Heart left ventricle (tissue), 16 donors: ENCODE measurements around the gene NECAB2. TPM values are rescaled to one million over a fixed set of nuclear protein-coding genes. Genes with fewer than 3 reads are reported as not detected.

Source experiments
- ATAC-seq, 4 donors: fragments of 200-7000 bp; cut with Tn5 transposase; one replicate each; pipeline ENCODE4 v1.9.1; 2020 to 2022; ENCODE audit warnings: moderate library complexity in 4 of 4, mild to moderate bottlenecking in 3 of 4, moderate number of reproducible peaks in 1 of 4
- DNase-seq, 5 donors: peaks; one replicate each; pipeline ENCODE4 v3.0.0-alpha.2; 2020
- H3K27ac ChIP-seq, 12 donors: fragments of 200-600 bp; sonication (generic) in 4 of 12; one replicate each; pipeline versions ENCODE4 v1.5.0 to v1.8.0; 2016 to 2022; ENCODE audit warnings: mild to moderate bottlenecking in 2 of 12
- H3K27me3 ChIP-seq, 9 donors: fragments of 200-600 bp; sonication (generic) in 2 of 9; one replicate each; pipeline versions ENCODE4 v1.5.1 to v1.8.0; 2016 to 2022; ENCODE audit warnings: mild to moderate bottlenecking in 3 of 9
- H3K36me3 ChIP-seq, 9 donors: fragments of 200-600 bp; sonication (generic) in 2 of 9; one replicate each; pipeline versions ENCODE4 v1.5.0 to v1.8.0; 2018 to 2022; ENCODE audit warnings: mild to moderate bottlenecking in 2 of 9
- H3K4me1 ChIP-seq, 12 donors: fragments of 200-600 bp; sonication (generic) in 4 of 12; one replicate each; pipeline versions ENCODE4 v1.5.0 to v1.8.0; 2016 to 2022; ENCODE audit warnings: mild to moderate bottlenecking in 3 of 12
- H3K4me3 ChIP-seq, 12 donors: fragments of 200-600 bp; sonication (generic) in 4 of 12; one replicate each; pipeline versions ENCODE4 v1.5.0 to v1.8.0; 2017 to 2022; ENCODE audit warnings: mild to moderate bottlenecking in 9 of 12, moderate library complexity in 4 of 12
- H3K9me3 ChIP-seq, 12 donors: fragments of 200-600 bp; sonication (generic) in 4 of 12; one replicate each; pipeline versions ENCODE4 v1.5.0 to v1.8.0; 2016 to 2022; ENCODE audit warnings: mild to moderate bottlenecking in 1 of 12
- CTCF ChIP-seq, 12 donors: fragments of 200-600 bp; sonication (generic) in 4 of 12; IDR thresholded peaks; one replicate each; pipeline versions ENCODE4 v1.5.0 to v1.8.0; 2018 to 2022; ENCODE audit warnings: antibody characterized with exemption in 12 of 12, mild to moderate bottlenecking in 5 of 12
- POLR2A ChIP-seq, 2 donors: fragments of 450-650 bp; IDR thresholded peaks; one replicate each; pipeline ENCODE4 v1.6.1; 2017; ENCODE audit warnings: antibody characterized with exemption in 2 of 2, mild to moderate bottlenecking in 2 of 2, moderate library complexity in 2 of 2
- WGBS, 4 donors: extraction: QIAGEN DNeasy Blood & Tissue Kit in 2 of 4; methylation state at CpG; one replicate each; pipeline versions ENCODE4 v1.1.5 to v1.1.7; 2013 to 2018; 5-methylcytosine and 5-hydroxymethylcytosine counted together
- intact Hi-C, 10 donors: fragments of 100-400 bp; cut with DNase I; formaldehyde crosslinking; loops; one replicate each; pipeline versions ENCODE4 v1.11.1 to v1.14.2; 2022
- long read RNA-seq, 3 donors: library from polyadenylated mRNA; unstranded; transcript quantifications; one replicate each; pipeline ENCODE4 v2.0.0, GENCODE V29; 2020 to 2021
- polyA plus RNA-seq, 2 donors: library from polyadenylated mRNA; stranded (reverse); fragments of 200-250 nt; gene quantifications; one replicate each; pipeline ENCODE4 v1.2.3, GENCODE V29; 2013
- total RNA-seq, 9 donors: library from RNA; depleted of rRNA in 2 of 9; stranded (reverse); fragments of >200 nt in 2 of 9; fragmentation: NEBNext Ultra II Directional in 3 of 9; extraction: Animal tissue kit (Norgen Biotek cat#: 25700) in 3 of 9; gene quantifications; one replicate each; pipeline versions ENCODE4 v1.1.0 to v1.2.4, GENCODE V29; 2016 to 2023
- donor health status: ischemic (EF 13 %, LVEDD 7.1; RV severe dilation, severe dysfunction).
- donor health status: healthy with polysubstance abuse.
- donor health status: DM: no; HTN: yes; CAD: no.
- donor health status: DM: no; HTN: no; CAD: no.
- donor health status: ischemic (EF 25% LVEDD 6.9; RV normal size, moderate dysfunction).
- donor health status: ischemic (EF 25% LVEDD 5.7; RV mildly dilated, moderate dysfunction).
- donor health status: healthy.
- donor health status: DM: yes; HTN: yes; CAD: no.
- donor health status: ischemic (EF 35%, LVEDD 5.7; RV mildly dilated, moderate dysfunction).
- donor health status: nonischemic (EF 11% LVEDD 7.7; RV severe dilation, severe dysfunction).
- donor health status: DM: yes; HTN: yes; CAD: no.
- donor health status: PGD.
- donor health status: ischemic (EF 29% LVEDD 5.4; RV normal size, mild dysfunction).
- donor health status: nonischemic (EF 23%, LVEDD 6.1; RV moderate dilation, normal function).

NECAB2 gene
- total RNA-seq (1 to 10 TPM in 2 of 9 donors, under 1 TPM in 5, not detected in 2; 0.24 to 1.3 (median 0.77) TPM), polyA plus RNA-seq (1 to 10 TPM; 1.2 to 2.1 TPM)
- long read RNA-seq, donor 1 = 0 reads
- long read RNA-seq, donor 2 = 0 reads
- long read RNA-seq, donor 3 = 0 reads

- Histone ChIP-seq H3K27me3 (peaks cover 0 to 10% (median 0%) of the 10 kb centered on the region in 9 donors), H3K27ac (no peak within 1 kb of the TSS), H3K4me1 (peaks cover 0 to 9% (median 0%) of the 10 kb centered on the region in 12 donors), H3K9me3 (no peaks in the 10 kb centered on the region), H3K4me3 (peak within 1 kb of the TSS in 10 of 12 donors; percentile 26 to 56 (median 44)), H3K36me3 (peaks cover 0 to 25% (median 4%) of the 10 kb centered on the region in 9 donors)
- peak; percentile 36 to 81 (median 68) for TF ChIP-seq CTCF (IDR thresholded peaks at IDR 0.05)
- TF ChIP-seq POLR2A (IDR thresholded peaks at IDR 0.05) = no peak
- intact Hi-C loops = loop anchor here in 8 of 10 donors (1.0 to 10.0 kb wide), 8 partner anchors 94 to 517 kb away; no protein-coding TSS in a partner anchor
- peak in 2 of 4 donors; percentile 30 to 40 for ATAC-seq
- DNase-seq = peak in 4 of 5 donors; percentile 58 to 75 (median 65)
- 11 to 12% (median 12%) methylated on average over 31 to 35 of the region's 35 CpGs for WGBS, 4 donors
These were observed at the start of gene NECAB2 for GRCh38 chr16:83967838-83968305. Gene NECAB2, plus strand, starts transcription at chr16:83968244. Its CDS starts 405 bp downstream, at chr16:83968649.

GRCh38 chr16:83920894-83921491, 47.1 kb upstream of the NECAB2 start:
- ATAC-seq = no peak

DNA sequence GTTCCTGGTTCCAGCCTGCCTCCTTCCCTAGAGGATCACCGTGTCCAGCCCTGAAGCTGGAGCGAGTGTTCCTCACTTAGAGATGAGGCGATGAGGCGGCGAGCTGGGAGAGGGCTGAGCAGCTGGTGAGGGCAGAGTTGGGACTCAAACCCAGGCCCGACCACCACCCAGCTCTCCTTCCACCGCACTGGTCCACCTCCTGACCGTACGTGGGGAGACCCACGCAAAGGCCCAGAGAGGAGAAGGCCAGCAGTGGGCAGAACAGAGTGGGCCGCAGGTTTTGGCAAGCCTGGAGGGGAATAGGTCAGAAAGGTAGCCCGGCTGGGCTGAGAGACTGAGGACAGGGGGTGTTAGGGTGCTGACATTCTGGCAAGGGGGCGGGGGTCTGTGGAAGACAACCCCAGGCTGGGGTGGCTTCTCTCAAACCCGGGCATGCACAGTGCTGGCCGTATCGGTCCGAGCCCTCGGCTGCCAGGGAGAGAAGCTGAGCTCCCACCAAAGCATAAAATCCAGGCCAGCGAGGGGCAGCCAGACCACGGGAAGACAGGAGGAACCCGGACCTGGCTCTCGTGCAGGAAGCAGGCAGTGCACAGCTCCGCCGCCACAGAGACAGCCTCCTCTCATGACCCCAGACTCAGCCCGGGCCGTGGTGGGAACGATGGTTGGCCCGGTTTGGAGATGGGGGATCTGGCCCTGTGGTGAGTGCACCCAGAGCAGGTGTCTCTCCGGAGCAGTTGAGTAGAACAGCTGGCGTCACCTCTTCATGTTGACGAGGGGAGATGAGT, 44.3 kb upstream of the NECAB2 start:
- H3K36me3 ChIP-seq = peaks cover 0 to 34% (median 20%) of the 10 kb centered on the region in 9 donors
- H3K9me3 ChIP-seq = no peaks in the 10 kb centered on the region
- intact Hi-C loops = loop anchor here in 3 of 10 donors (5.0 to 10.0 kb wide), 2 partner anchors 96 to 99 kb away; no protein-coding TSS in a partner anchor
- ATAC-seq (no peak), DNase-seq (peak in 2 of 5 donors; percentile 18 to 59)
- H3K27me3 ChIP-seq = no peaks in the 10 kb centered on the region
- no peak overlapping the region for H3K27ac ChIP-seq
- 86 to 95% (median 91%) methylated on average over 17 to 31 of the region's 31 CpGs for WGBS, 4 donors
- H3K4me1 ChIP-seq = peaks cover 0 to 18% (median 8%) of the 10 kb centered on the region in 12 donors
- TF ChIP-seq CTCF (IDR thresholded peaks at IDR 0.05) = no peak
- TF ChIP-seq POLR2A (IDR thresholded peaks at IDR 0.05) = no peak
- H3K4me3 ChIP-seq = no peak overlapping the region

More at GRCh38 chr16:83920894-83921491, 47.1 kb upstream of the NECAB2 start:
- intact Hi-C loops = loop anchor here in 3 of 10 donors (5.0 to 10.0 kb wide), 2 partner anchors 94 to 96 kb away; no protein-coding TSS in a partner anchor
- Histone ChIP-seq H3K4me1 (peaks cover 0 to 6% (median 0%) of the 10 kb centered on the region in 12 donors), H3K4me3 (no peak overlapping the region), H3K27me3 (no peaks in the 10 kb centered on the region), H3K36me3 (peaks cover 0 to 56% (median 38%) of the 10 kb centered on the region in 9 donors), H3K27ac (no peak overlapping the region), H3K9me3 (no peaks in the 10 kb centered on the region)
- no peak for TF ChIP-seq CTCF (IDR thresholded peaks at IDR 0.05)
- no peak for TF ChIP-seq POLR2A (IDR thresholded peaks at IDR 0.05)
- 90 to 98% (median 95%) methylated on average over 2 of the region's 2 CpGs for WGBS, 4 donors
- DNase-seq = no peak
